K562 (cell line): ENCODE results near the gene TMEM158. TPM values are rescaled to one million over a fixed set of nuclear protein-coding genes. Genes with fewer than 3 reads are reported as not detected.
A peak's percentile ranks its signal among the peaks of the same experiment; 100 is the strongest.

Experiments
- ATAC-seq: fragments of 200-7000 bp; cut with Tn5 transposase; 3 replicates; pipeline ENCODE4 v1.9.1; 2020; ENCODE audit warnings: moderate library complexity
- BruUV-seq: library from RNA; stranded (reverse); fragments of 400-500 nt; replicated peaks from 2 replicates; lab custom pipeline; 2021; lab: Mats Ljungman, UMichigan
- CTCF ChIA-PET: fragments of 300-600 bp; formaldehyde crosslinking; extraction: SDS; loops from one replicate; lab custom pipeline; 2021; ENCODE audit warnings: low intra/inter-chr PET ratio; lab: Yijun Ruan, JAX
- POLR2A ChIA-PET: fragments of 300-600, 350-650 bp; sonication (Branson Sonifier 250); formaldehyde crosslinking; extraction: SDS; loops from one replicate; lab custom pipeline; 2021; ENCODE audit warnings: antibody characterized with exemption, inconsistent platforms; lab: Yijun Ruan, JAX
- DNase-seq, 4 experiments: peaks; one replicate each; pipeline versions ENCODE4 v3.0.0 to v3.0.0-alpha.2; 2011 to 2018; ENCODE audit warnings: low spot score in 3 of 4, mixed read lengths in 3 of 4; ENCODE audit errors: extremely low read depth in 1 of 4
- FAIRE-seq: peaks from 2 replicates; lab custom pipeline; 2011; peaks lifted over from hg19 to GRCh38; lab: Jason Lieb, UNC
- H2AFZ ChIP-seq: 2 replicates; pipeline ENCODE4 v1.6.0; 2011; ENCODE audit warnings: low read depth, low read length, control low read depth, inconsistent platforms
- H3K27ac ChIP-seq: fragments of 200-600 bp; 3 replicates; pipeline ENCODE4 v1.8.0; 2011; ENCODE audit warnings: low read depth, mild to moderate bottlenecking, control low read depth, inconsistent platforms, low read length, moderate library complexity, mixed read lengths; ENCODE audit errors: extremely low read depth
- H3K27me3 ChIP-seq, 2 experiments: fragments of 300-600 bp in 1 of 2; 2 replicates in 1 of 2; 3 replicates in 1 of 2; pipeline versions ENCODE4 v1.6.0 to v1.8.0; 2011; ENCODE audit warnings: inconsistent platforms in 2 of 2, low read length in 2 of 2, mild to moderate bottlenecking in 1 of 2, mixed read lengths in 1 of 2, moderate library complexity in 1 of 2; ENCODE audit not compliant: control insufficient read depth in 2 of 2, insufficient read depth in 2 of 2
- H3K36me3 ChIP-seq: fragments of 300-600 bp; 3 replicates; pipeline ENCODE4 v1.8.0; 2011; ENCODE audit warnings: mild to moderate bottlenecking, low read length, inconsistent platforms; ENCODE audit not compliant: control insufficient read depth, insufficient read depth
- H3K4me1 ChIP-seq, 2 experiments: fragments of 200-600 bp in 1 of 2; replicated peaks in 1 of 2; 2 replicates in 1 of 2; 3 replicates in 1 of 2; pipeline versions ENCODE4 v1.5.1 to v1.8.0; 2011; ENCODE audit warnings: inconsistent platforms in 2 of 2, low read length in 2 of 2, mild to moderate bottlenecking in 1 of 2, mixed read lengths in 1 of 2, moderate library complexity in 1 of 2; ENCODE audit not compliant: control insufficient read depth in 2 of 2, insufficient read depth in 2 of 2
- H3K4me2 ChIP-seq: 2 replicates; pipeline ENCODE4 v1.6.1; 2011; ENCODE audit warnings: low read length, control low read depth, inconsistent platforms, mixed read lengths; ENCODE audit not compliant: insufficient read depth
- H3K4me3 ChIP-seq: fragments of 200-600 bp; sonication (generic), shearing (Covaris generic); 2 replicates; pipeline ENCODE4 v1.5.1; 2016; ENCODE audit warnings: control low read depth, inconsistent platforms
- H3K79me2 ChIP-seq: fragments of 200-600 bp; 3 replicates; pipeline ENCODE4 v1.8.0; 2011; ENCODE audit warnings: low read length, inconsistent platforms; ENCODE audit not compliant: control insufficient read depth, insufficient read depth
- H3K9ac ChIP-seq, 2 experiments: 2 replicates each; pipeline versions ENCODE4 v1.6.0 to v1.6.1; 2011; ENCODE audit warnings: low read depth in 2 of 2, low read length in 2 of 2, control low read depth in 1 of 2, inconsistent platforms in 1 of 2, mild to moderate bottlenecking in 1 of 2, mixed read lengths in 1 of 2; ENCODE audit not compliant: insufficient read depth in 1 of 2
- H3K9me1 ChIP-seq: one replicate; pipeline ENCODE4 v1.6.0; 2011; ENCODE audit warnings: inconsistent platforms, mild to moderate bottlenecking, low read length, moderate library complexity; ENCODE audit not compliant: control insufficient read depth, insufficient read depth
- H3K9me3 ChIP-seq: replicated peaks from 2 replicates; pipeline ENCODE4 v1.5.1; 2011; ENCODE audit warnings: low read depth, low read length, inconsistent platforms; ENCODE audit not compliant: control insufficient read depth, insufficient read depth
- H4K20me1 ChIP-seq: replicated peaks from 2 replicates; pipeline ENCODE4 v1.6.1; 2011; ENCODE audit warnings: low read length, inconsistent platforms, mixed read lengths; ENCODE audit not compliant: control insufficient read depth, insufficient read depth
- ARID2 ChIP-seq: fragments of 450-650 bp; IDR thresholded peaks from 2 replicates; pipeline ENCODE4 v1.6.1; 2017; ENCODE audit warnings: antibody characterized with exemption, mild to moderate bottlenecking
- ARNT ChIP-seq, 2 experiments: fragments of 450-650 bp; IDR thresholded peaks; 2 replicates each; pipeline ENCODE4 v1.6.1; 2016; ENCODE audit warnings: mild to moderate bottlenecking in 1 of 2
- DMBX1 ChIP-seq: fragments of 250-450 bp; sonication (Bioruptor Pico); IDR thresholded peaks from 2 replicates; pipeline ENCODE4 v1.8.0; 2022; ENCODE audit warnings: inconsistent platforms, mild to moderate bottlenecking, moderate library complexity, borderline replicate concordance
- FOXJ2 ChIP-seq: fragments of 200-800 bp; sonication (Bioruptor generic); IDR thresholded peaks from 2 replicates; pipeline ENCODE4 v1.6.1; 2016; ENCODE audit warnings: missing genetic modification characterization, missing compliant biosample characterization
- HDAC6 ChIP-seq: IDR thresholded peaks from 2 replicates; pipeline ENCODE4 v1.6.1; 2012; ENCODE audit warnings: low read depth, mild to moderate bottlenecking, control low read depth, inconsistent platforms, low read length, moderate library complexity
- HSF4 ChIP-seq: fragments of 250-450 bp; sonication (Bioruptor Pico); IDR thresholded peaks from 2 replicates; pipeline ENCODE4 v2.1.2; 2022; ENCODE audit warnings: mild to moderate bottlenecking, moderate library complexity, borderline replicate concordance
- NCOA2 ChIP-seq, 2 experiments: fragments of 450-650 bp; IDR thresholded peaks; 2 replicates each; pipeline ENCODE4 v1.6.1; 2018; ENCODE audit warnings: mild to moderate bottlenecking in 2 of 2, moderate library complexity in 1 of 2; ENCODE audit not compliant: partially characterized antibody in 2 of 2
- NFRKB ChIP-seq: fragments of 450-650 bp; IDR thresholded peaks from 2 replicates; pipeline ENCODE4 v1.6.1; 2016; ENCODE audit warnings: low read depth
- POU5F1 ChIP-seq: fragments of 150-350 bp; IDR thresholded peaks from 2 replicates; pipeline ENCODE4 v1.6.1; 2014; ENCODE audit warnings: borderline replicate concordance, low read length, low read depth, mild to moderate bottlenecking; ENCODE audit not compliant: partially characterized antibody
- PPARD ChIP-seq: fragments of 250-450 bp; sonication (Bioruptor Pico); IDR thresholded peaks from 2 replicates; pipeline ENCODE4 v1.8.0; 2022; ENCODE audit warnings: inconsistent platforms, mild to moderate bottlenecking, moderate library complexity
- RBM14 ChIP-seq: fragments of 200-400 bp; formaldehyde crosslinking; IDR thresholded peaks from 2 replicates; pipeline ENCODE4 v1.6.1; 2018; ENCODE audit warnings: low read depth, mild to moderate bottlenecking, low read length, moderate library complexity, borderline replicate concordance; ENCODE audit not compliant: insufficient read depth
- RBM25 ChIP-seq: fragments of 200-400 bp; formaldehyde crosslinking; IDR thresholded peaks from 2 replicates; pipeline ENCODE4 v1.6.1; 2018; ENCODE audit warnings: low read length, low read depth, moderate library complexity; ENCODE audit not compliant: severe bottlenecking
- SRF ChIP-seq, 2 experiments: fragments of 250-450, 450-650 bp in 1 of 2; sonication (Bioruptor Pico) in 1 of 2; sonication (generic) in 1 of 2; formaldehyde crosslinking; IDR thresholded peaks; 2 replicates each; pipeline versions ENCODE4 v1.5.0 to v1.5.1; 2020 to 2022; ENCODE audit warnings: mild to moderate bottlenecking in 1 of 2, missing genetic modification reagents in 1 of 2
- SRSF3 ChIP-seq: fragments of 200-400 bp; formaldehyde crosslinking; IDR thresholded peaks from 2 replicates; pipeline ENCODE4 v1.6.1; 2016; ENCODE audit warnings: mild to moderate bottlenecking, low read length, moderate library complexity; ENCODE audit not compliant: insufficient read depth
- TCF15 ChIP-seq: fragments of 250-450 bp; sonication (Bioruptor Pico); IDR thresholded peaks from 2 replicates; pipeline ENCODE4 v1.8.0; 2022; ENCODE audit warnings: moderate library complexity, mild to moderate bottlenecking, inconsistent platforms
- TCF7 ChIP-seq: sonication (generic); IDR thresholded peaks from 2 replicates; pipeline ENCODE4 v1.6.1; 2016; ENCODE audit warnings: antibody characterized with exemption, borderline replicate concordance
- TCF7L2 ChIP-seq: fragments of 150-350 bp; IDR thresholded peaks from 2 replicates; pipeline ENCODE4 v1.6.1; 2016; ENCODE audit warnings: low read depth, mild to moderate bottlenecking, low read length, moderate library complexity
- TOE1 ChIP-seq, 2 experiments: fragments of 450-650 bp in 1 of 2; sonication (generic) in 1 of 2; formaldehyde crosslinking in 1 of 2; IDR thresholded peaks; 2 replicates each; pipeline versions ENCODE4 v1.7.1 to v1.8.0; 2016 to 2022; ENCODE audit warnings: borderline replicate concordance in 2 of 2, mild to moderate bottlenecking in 2 of 2, antibody characterized with exemption in 1 of 2, inconsistent platforms in 1 of 2, low read depth in 1 of 2, missing genetic modification reagents in 1 of 2, moderate library complexity in 1 of 2
- ZFPM2 ChIP-seq: fragments of 250-450 bp; sonication (Bioruptor Pico); IDR thresholded peaks from 2 replicates; pipeline ENCODE4 v1.5.1; 2022; ENCODE audit warnings: mild to moderate bottlenecking
- ZNF263 ChIP-seq: sonication (generic); formaldehyde crosslinking; IDR thresholded peaks from 2 replicates; pipeline ENCODE4 v1.8.0; 2022; ENCODE audit warnings: mild to moderate bottlenecking, missing genetic modification reagents, borderline replicate concordance
- ZNF583 ChIP-seq: fragments of 250-450 bp; sonication (Bioruptor Pico); IDR thresholded peaks from 2 replicates; pipeline ENCODE4 v1.4.0; 2020
- ZNF589 ChIP-seq: fragments of 200-800 bp; sonication (Bioruptor generic); IDR thresholded peaks from 2 replicates; pipeline ENCODE4 v1.6.1; 2016; ENCODE audit warnings: low read depth, missing genetic modification characterization, missing compliant biosample characterization
- ZNF76 ChIP-seq: fragments of 250-450 bp; sonication (Bioruptor Pico); IDR thresholded peaks from 2 replicates; pipeline ENCODE4 v1.4.0; 2020; ENCODE audit warnings: mild to moderate bottlenecking, moderate library complexity, borderline replicate concordance
- WGBS: fragments of 100-300 bp; shearing (Covaris generic); methylation state at CpG from one replicate; pipeline ENCODE4 v1.1.6; 2016; ENCODE audit warnings: low coverage, mixed read lengths; ENCODE audit not compliant: insufficient coverage; ENCODE audit errors: missing lambda C conversion rate; 5-methylcytosine and 5-hydroxymethylcytosine counted together
- in situ Hi-C: fragments of 300-500 bp; cut with MboI; formaldehyde crosslinking; loops from 4 replicates; pipeline ENCODE4 v1.15.0; 2018; ENCODE audit warnings: inconsistent platforms, mixed read lengths
- intact Hi-C: fragments of 100-400 bp; cut with micrococcal nuclease; formaldehyde crosslinking; loops from 2 replicates; pipeline ENCODE4 v1.14.2; 2022
- polyA plus RNA-seq, 8 experiments: library from polyadenylated mRNA; depleted of rRNA in 4 of 8; stranded (reverse) in 5 of 8; unstranded in 3 of 8; fragments of >200 nt; fragmentation: Nextera tagmentation in 2 of 8; fragmentation: Illumina TruSeq in 1 of 8; extraction: Ambion mirVana in 2 of 8; extraction: Trizol in 1 of 8; gene quantifications; 2 replicates each; pipeline versions ENCODE4 v1.2.1 to v1.2.3, GENCODE V29; 2011 to 2014; ENCODE audit warnings: inconsistent platforms in 1 of 8, missing spikeins in 1 of 8
- total RNA-seq, 7 experiments: library from RNA; depleted of rRNA in 6 of 7; stranded (reverse); fragments of >200 nt in 6 of 7; fragmentation: Illumina TruSeq in 2 of 7; extraction: Trizol in 2 of 7; gene quantifications; 2 replicates each; pipeline versions ENCODE4 v1.2.1 to v1.2.3, GENCODE V29; 2011 to 2021; ENCODE audit warnings: low replicate concordance in 1 of 7

TMEM158 gene
- total and polyA plus RNA-seq, 9 of the 15 experiments (the other 6 are each of a cell fraction or from before 2014, with no cell fraction given): 2.2 to 46.5 (median 8.4) TPM

GRCh38 chr3:45272828-45273470 is 46.9 kb upstream of the TMEM158 start:
- peak overlapping the region; percentile 40 to 74; a peak in 3 of 4 replicates for H3K9ac ChIP-seq
- no peaks in the 10 kb centered on the region for H3K27me3 ChIP-seq
- H3K79me2 ChIP-seq: no peaks in the 10 kb centered on the region
- DNase-seq (no peak), ATAC-seq (peak; percentile 39), FAIRE-seq (peak; percentile 40)
- no peak overlapping the region for H3K4me3 ChIP-seq
- CTCF ChIA-PET: no interaction called here
- peak overlapping the region; percentile 74 for H3K4me2 ChIP-seq
- H2AFZ ChIP-seq: peak overlapping the region; percentile 90
- no peaks in the 10 kb centered on the region for H3K36me3 ChIP-seq
- intact Hi-C loops (loop anchor here (5.0 kb wide), 1 partner anchor 46 kb away; the partner anchor contains the start of gene TMEM158), in situ Hi-C loops (no loop called here)
- 51% methylated on average over 6 of the region's 6 CpGs for WGBS
- POLR2A ChIA-PET: interaction anchor here (0.5 to 3.7 kb wide), 15 partner anchors 11 to 805 kb away, joined by 3 to 22 read pairs (median 4); no protein-coding TSS in a partner anchor
- BruUV-seq: TSS peak; percentile 64
- peaks cover 7% of the 10 kb centered on the region for H3K9me1 ChIP-seq
- peaks cover 11% of the 10 kb centered on the region; the same call in 1 of the 2 replicates for H3K9me3 ChIP-seq
- H3K27ac ChIP-seq: peak overlapping the region; percentile 93
- H4K20me1 ChIP-seq: no peaks in the 10 kb centered on the region
- H3K4me1 ChIP-seq: peaks cover 25 to 50% of the 10 kb centered on the region in 2 experiments
- no peak for TF ChIP-seq ARID2
- TF ChIP-seq SRF (CRISPR knock-in tag; IDR thresholded peaks at IDR 0.05): no peak; a peak in 1 of 4 replicates
- peak; percentile 25 for TF ChIP-seq POU5F1
- 0 out of 2 replicates have a peak, but pooled peaks have one; percentile 5 for TF ChIP-seq HSF4 (CRISPR knock-in tag)
- TF ChIP-seq ZNF583 (CRISPR knock-in tag): 0 out of 2 replicates have a peak, but pooled peaks have one; percentile 29
- no peak for TF ChIP-seq RBM25
- no peak for TF ChIP-seq SRSF3
- no peak for TF ChIP-seq NCOA2 (IDR thresholded peaks at IDR 0.05; ENCODE audit: partially characterized antibody in 2 of 2)
- no peak for TF ChIP-seq ARNT (IDR thresholded peaks at IDR 0.05)
- TF ChIP-seq ZNF263 (CRISPR knock-in tag): no peak
- peak; percentile 8; the same call in 1 of the 2 replicates for TF ChIP-seq NFRKB
- TF ChIP-seq ZNF76: no peak
- no peak for TF ChIP-seq HDAC6
- no peak for TF ChIP-seq FOXJ2 (tag)
- no peak for TF ChIP-seq TOE1 (IDR thresholded peaks at IDR 0.05; ENCODE audit: borderline replicate concordance)
- no peak for TF ChIP-seq TOE1 (CRISPR knock-in tag; IDR thresholded peaks at IDR 0.05; ENCODE audit: borderline replicate concordance, low read depth)
- no peak for TF ChIP-seq ZFPM2 (CRISPR knock-in tag)
- no peak for TF ChIP-seq RBM14
- no peak for TF ChIP-seq PPARD (CRISPR knock-in tag)
- 0 out of 2 replicates have a peak, but pooled peaks have one; percentile 36 for TF ChIP-seq DMBX1 (CRISPR knock-in tag)
- peak; percentile 3; the same call in 1 of the 2 replicates for TF ChIP-seq ZNF589 (CRISPR knock-in tag)
- TF ChIP-seq TCF7: no peak
- TF ChIP-seq TCF15 (CRISPR knock-in tag): no peak
- no peak for TF ChIP-seq TCF7L2
